NCI-H2196 (cell line): ENCODE measurements around the gene CELF4.

ENCODE experiments used
- DNase-seq: peaks from one replicate; lab custom pipeline; 2025; ENCODE audit not compliant: unreplicated experiment; lab: John Stamatoyannopoulos, UW

Gene CELF4

GRCh38 chr18:37299471-37300304 is 265.9 kb downstream of the CELF4 start:
- peak; percentile 84 for DNase-seq

- no peak for DNase-seq
Observed at GRCh38 chr18:37298816-37299215, 266.8 kb downstream of the CELF4 start.

GRCh38 chr18:37297106-37297505 is 268.5 kb downstream of the CELF4 start:
- no peak for DNase-seq

- no peak for DNase-seq
Observed at GRCh38 chr18:37294951-37295350, 270.6 kb downstream of the CELF4 start.

- DNase-seq = no peak
Observed at GRCh38 chr18:37293359-37293758, 272.2 kb downstream of the CELF4 start.

- DNase-seq = no peak
Observed at GRCh38 chr18:37289423-37289822, 276.2 kb downstream of the CELF4 start.

GRCh38 chr18:37287601-37288000 is 278.0 kb downstream of the CELF4 start:
- no peak for DNase-seq

GRCh38 chr18:37286801-37287200 is 278.8 kb downstream of the CELF4 start:
- no peak for DNase-seq

GRCh38 chr18:37285825-37286224 is 279.8 kb downstream of the CELF4 start:
- no peak for DNase-seq

GRCh38 chr18:37284260-37284659 is 281.3 kb downstream of the CELF4 start:
- DNase-seq = no peak

GRCh38 chr18:37282386-37283037 is 283.1 kb downstream of the CELF4 start:
- no peak for DNase-seq

- no peak for DNase-seq
Observed at GRCh38 chr18:37280701-37281393, 284.8 kb downstream of the CELF4 start.

GRCh38 chr18:37277804-37278203 is 287.8 kb downstream of the CELF4 start:
- DNase-seq = no peak

- DNase-seq = no peak
Observed at GRCh38 chr18:37276111-37276890, 289.3 kb downstream of the CELF4 start.

GRCh38 chr18:37275237-37275741 is 290.3 kb downstream of the CELF4 start:
- DNase-seq = no peak

- DNase-seq = no peak
Observed at GRCh38 chr18:37274309-37275236, 291.0 kb downstream of the CELF4 start.

- DNase-seq = no peak
Observed at GRCh38 chr18:37272841-37273240, 292.8 kb downstream of the CELF4 start.

GRCh38 chr18:37272226-37272625 is 293.4 kb downstream of the CELF4 start:
- DNase-seq = no peak

GRCh38 chr18:37270666-37271052 is 294.9 kb downstream of the CELF4 start:
- DNase-seq = no peak
